ENCODE results near the gene MYH3.
A peak's percentile ranks its signal among the peaks of the same experiment; 100 is the strongest.

MYH3 gene

DNA sequence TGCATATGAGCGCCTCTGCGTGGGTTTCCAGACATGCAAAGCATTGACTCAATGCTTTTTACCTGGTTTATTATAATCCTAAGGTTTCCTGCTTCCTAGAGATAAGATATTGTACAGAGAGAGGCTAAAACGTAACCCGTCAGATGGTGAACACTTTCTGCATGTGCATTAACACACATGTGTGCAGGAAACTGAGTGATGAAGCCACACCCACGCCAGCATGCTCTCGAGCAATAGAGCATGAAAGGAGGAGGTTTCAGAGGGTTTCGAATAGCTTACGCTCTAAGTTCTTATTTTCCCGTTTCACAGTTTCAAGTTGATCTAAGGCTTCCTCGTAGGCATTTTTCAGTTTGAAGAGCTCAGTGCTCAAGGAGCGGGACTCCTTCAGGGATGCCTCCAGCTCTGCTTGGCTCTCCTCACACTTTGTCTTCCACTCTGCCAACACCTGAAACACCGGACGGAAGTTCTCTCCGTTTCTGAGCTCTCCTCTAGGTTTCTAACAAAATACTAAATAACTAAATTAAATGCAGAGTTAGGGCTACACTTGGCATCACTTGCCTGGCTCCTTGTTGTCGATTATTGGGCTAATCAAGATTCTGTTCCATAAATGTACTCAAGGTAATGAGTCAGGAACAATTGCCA lies 23.2 kb downstream of the MYH3 start:
- TF ChIP-seq, protein P1, sequence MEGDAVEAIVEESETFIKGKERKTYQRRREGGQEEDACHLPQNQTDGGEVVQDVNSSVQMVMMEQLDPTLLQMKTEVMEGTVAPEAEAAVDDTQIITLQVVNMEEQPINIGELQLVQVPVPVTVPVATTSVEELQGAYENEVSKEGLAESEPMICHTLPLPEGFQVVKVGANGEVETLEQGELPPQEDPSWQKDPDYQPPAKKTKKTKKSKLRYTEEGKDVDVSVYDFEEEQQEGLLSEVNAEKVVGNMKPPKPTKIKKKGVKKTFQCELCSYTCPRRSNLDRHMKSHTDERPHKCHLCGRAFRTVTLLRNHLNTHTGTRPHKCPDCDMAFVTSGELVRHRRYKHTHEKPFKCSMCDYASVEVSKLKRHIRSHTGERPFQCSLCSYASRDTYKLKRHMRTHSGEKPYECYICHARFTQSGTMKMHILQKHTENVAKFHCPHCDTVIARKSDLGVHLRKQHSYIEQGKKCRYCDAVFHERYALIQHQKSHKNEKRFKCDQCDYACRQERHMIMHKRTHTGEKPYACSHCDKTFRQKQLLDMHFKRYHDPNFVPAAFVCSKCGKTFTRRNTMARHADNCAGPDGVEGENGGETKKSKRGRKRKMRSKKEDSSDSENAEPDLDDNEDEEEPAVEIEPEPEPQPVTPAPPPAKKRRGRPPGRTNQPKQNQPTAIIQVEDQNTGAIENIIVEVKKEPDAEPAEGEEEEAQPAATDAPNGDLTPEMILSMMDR (conservative IDR thresholded peaks at IDR 0.05; ENCODE audit: low read depth, low read length): no peak

DNA sequence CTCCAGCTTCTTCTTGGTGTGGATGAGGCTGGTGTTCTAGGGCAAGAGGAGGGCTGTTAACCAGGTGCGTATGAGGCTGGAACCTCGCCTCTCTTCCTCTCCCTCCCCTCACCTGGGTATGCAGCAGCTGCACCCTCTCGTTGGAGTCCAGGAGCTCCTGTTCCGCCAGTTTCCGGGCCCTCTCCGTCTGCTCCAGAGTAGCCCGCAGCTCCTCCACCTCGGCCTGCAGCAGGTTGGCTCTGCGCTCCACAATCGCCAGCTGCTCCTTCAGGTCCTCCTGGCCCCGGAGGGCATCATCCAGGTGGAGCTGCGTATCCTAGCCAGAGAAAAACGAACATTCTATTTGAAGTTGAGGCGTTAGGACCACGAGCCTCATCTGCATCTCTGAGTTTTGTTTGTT lies 25.4 kb downstream of the MYH3 start:
- H3K27me3 ChIP-seq (ENCODE audit: insufficient read depth, low read depth): no peaks in the 10 kb centered on the region
- no peaks in the 10 kb centered on the region for H4K20me1 ChIP-seq (ENCODE audit: insufficient read depth)
- TF ChIP-seq, protein P1 (conservative IDR thresholded peaks at IDR 0.05; ENCODE audit: low read depth, low read length): no peak
- no peak overlapping the region for H2AFZ ChIP-seq (ENCODE audit: low read depth)
- H3K27ac ChIP-seq: no peak overlapping the region
- H3K4me2 ChIP-seq: no peak overlapping the region
- no peak overlapping the region for H3K4me3 ChIP-seq (IDR thresholded peaks at IDR 0.05; ENCODE audit: insufficient read depth, low read depth, low read length)
- no peaks in the 10 kb centered on the region for H3K79me2 ChIP-seq (ENCODE audit: insufficient read depth, low read depth)
- no peaks in the 10 kb centered on the region for H3K36me3 ChIP-seq (ENCODE audit: insufficient read depth)
- H3K9ac ChIP-seq: no peak overlapping the region
- H3K4me1 ChIP-seq (ENCODE audit: low read depth, poor library complexity, severe bottlenecking): no peaks in the 10 kb centered on the region

More for the DNA sequence above, 23.2 kb downstream of the MYH3 start:
- peak overlapping the region; percentile 26; the same call in 1 of the 2 replicates for H3K27ac ChIP-seq
- no peaks in the 10 kb centered on the region for H3K4me1 ChIP-seq (ENCODE audit: low read depth, poor library complexity, severe bottlenecking)
- no peak overlapping the region; the same call in 1 of the 2 replicates for H3K9ac ChIP-seq
- H3K4me3 ChIP-seq (IDR thresholded peaks at IDR 0.05; ENCODE audit: insufficient read depth, low read depth, low read length): no peak overlapping the region
- H3K27me3 ChIP-seq (ENCODE audit: insufficient read depth, low read depth): no peaks in the 10 kb centered on the region
- H3K4me2 ChIP-seq: peak overlapping the region; percentile 48; the same call in 1 of the 2 replicates
- no peaks in the 10 kb centered on the region for H4K20me1 ChIP-seq (ENCODE audit: insufficient read depth)
- no peaks in the 10 kb centered on the region for H3K79me2 ChIP-seq (ENCODE audit: insufficient read depth, low read depth)
- H3K36me3 ChIP-seq (ENCODE audit: insufficient read depth): no peaks in the 10 kb centered on the region
- peak overlapping the region; percentile 59 for H2AFZ ChIP-seq (ENCODE audit: low read depth)

DNA sequence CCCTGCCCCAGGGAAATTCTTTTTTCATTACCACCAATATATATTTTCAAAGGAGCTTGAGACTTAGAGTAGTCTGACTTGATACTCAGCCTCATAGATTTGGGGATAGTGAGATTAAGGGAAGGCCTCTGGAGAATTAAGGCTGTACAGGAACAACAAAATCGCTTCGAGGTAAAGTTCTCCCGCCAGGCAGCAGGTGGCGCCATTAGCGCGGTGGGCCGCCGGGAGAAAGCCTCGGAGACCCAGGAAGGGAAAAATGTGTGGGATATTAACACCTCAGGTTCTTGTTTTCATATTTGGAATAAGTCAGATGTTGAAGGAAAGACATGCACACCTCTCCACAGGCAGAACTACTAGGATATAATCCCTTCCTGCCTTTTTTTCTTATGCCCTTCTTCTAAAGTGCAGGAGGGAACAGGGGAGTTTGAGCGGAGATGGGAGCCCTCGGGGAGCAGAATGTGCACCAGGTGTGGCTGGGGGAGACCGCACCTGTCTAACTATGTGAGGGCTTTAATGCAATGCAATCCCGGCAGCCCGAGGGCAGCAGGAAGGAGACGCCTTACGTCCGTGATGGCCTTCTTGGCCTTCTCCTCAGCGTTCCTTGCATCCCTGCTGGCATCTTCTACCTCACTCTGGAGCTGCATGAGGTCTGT lies 25.9 kb downstream of the MYH3 start:
- Histone ChIP-seq H2AFZ (ENCODE audit: low read depth) (no peak overlapping the region), H4K20me1 (ENCODE audit: insufficient read depth) (no peaks in the 10 kb centered on the region), H3K4me2 (no peak overlapping the region), H3K79me2 (ENCODE audit: insufficient read depth, low read depth) (no peaks in the 10 kb centered on the region), H3K27me3 (ENCODE audit: insufficient read depth, low read depth) (no peaks in the 10 kb centered on the region), H3K4me3 (IDR thresholded peaks at IDR 0.05; ENCODE audit: insufficient read depth, low read depth, low read length) (no peak overlapping the region), H3K9ac (no peak overlapping the region), H3K27ac (no peak overlapping the region), H3K4me1 (ENCODE audit: low read depth, poor library complexity, severe bottlenecking) (no peaks in the 10 kb centered on the region), H3K36me3 (ENCODE audit: insufficient read depth) (no peaks in the 10 kb centered on the region)
- TF ChIP-seq, protein P1 (conservative IDR thresholded peaks at IDR 0.05; ENCODE audit: low read depth, low read length): peak; percentile 36; the same call in 1 of the 2 replicates

DNA sequence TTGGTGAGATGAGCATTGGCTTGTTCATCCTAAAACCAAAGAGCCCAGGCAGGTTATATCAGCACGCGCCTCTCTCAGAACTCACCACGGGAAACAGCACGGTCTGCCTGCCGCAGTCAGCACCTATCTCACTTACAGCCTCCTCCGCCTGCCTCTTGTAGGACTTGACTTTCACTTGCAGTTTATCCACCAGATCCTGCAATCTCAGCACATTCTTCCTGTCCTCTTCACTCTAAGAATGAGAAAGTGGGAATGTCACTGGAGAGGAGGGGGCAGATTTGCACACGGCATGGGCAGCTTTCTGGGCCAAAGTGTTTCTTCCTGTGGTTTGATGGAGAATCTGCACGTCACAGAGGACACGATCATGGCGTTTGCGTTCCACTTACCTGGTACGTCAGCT lies 27.4 kb downstream of the MYH3 start:
- Histone ChIP-seq H3K27ac (no peak overlapping the region), H3K4me2 (no peak overlapping the region), H3K4me3 (IDR thresholded peaks at IDR 0.05; ENCODE audit: insufficient read depth, low read depth, low read length) (no peak overlapping the region), H4K20me1 (ENCODE audit: insufficient read depth) (no peaks in the 10 kb centered on the region), H2AFZ (ENCODE audit: low read depth) (no peak overlapping the region), H3K79me2 (ENCODE audit: insufficient read depth, low read depth) (no peaks in the 10 kb centered on the region), H3K4me1 (ENCODE audit: low read depth, poor library complexity, severe bottlenecking) (no peaks in the 10 kb centered on the region), H3K9ac (no peak overlapping the region), H3K36me3 (ENCODE audit: insufficient read depth) (no peaks in the 10 kb centered on the region), H3K27me3 (ENCODE audit: insufficient read depth, low read depth) (no peaks in the 10 kb centered on the region)
- TF ChIP-seq, protein P1 (conservative IDR thresholded peaks at IDR 0.05; ENCODE audit: low read depth, low read length): no peak

Data from KMS-11 (cell line).